ENCODE results near the gene POLR1E.
"Not testable (repeated sequence)": the region's sequence is repeated elsewhere in the genome, so short reads cannot be mapped to it uniquely, and the experiment has no call there.

POLR1E gene

GRCh38 chr9:37465249-37466036 lies 20.3 kb upstream of the POLR1E start, which contains the start of gene ZBTB5:
Gene ZBTB5 (minus strand): TSS chr9:37465450. CDS start chr9:37442551, 22,899 bp downstream.
- peak; percentile 100 for DNase-seq

GRCh38 chr9:37466037-37466709 lies 19.6 kb upstream of the POLR1E start:
- peak; percentile 85 for DNase-seq

- not testable (repeated sequence) for DNase-seq
These were observed 18.2 kb upstream of the POLR1E start for GRCh38 chr9:37467530-37467929.

- peak; percentile 21 for DNase-seq
These were observed 17.1 kb upstream of the POLR1E start for GRCh38 chr9:37468620-37469019.

- no peak for DNase-seq
These were observed 13.6 kb upstream of the POLR1E start for GRCh38 chr9:37471942-37472684.

GRCh38 chr9:37473982-37474381 lies 11.8 kb upstream of the POLR1E start:
- not testable (repeated sequence) for DNase-seq

GRCh38 chr9:37474438-37474837 lies 11.3 kb upstream of the POLR1E start:
- no peak for DNase-seq

- no peak for DNase-seq
These were observed 8.8 kb upstream of the POLR1E start for GRCh38 chr9:37476930-37477329.

- DNase-seq = not testable (repeated sequence)
These were observed 8.3 kb upstream of the POLR1E start for GRCh38 chr9:37477443-37477842.

- DNase-seq = not testable (repeated sequence)
These were observed 7.6 kb upstream of the POLR1E start for GRCh38 chr9:37477987-37478619.

GRCh38 chr9:37480759-37481158 lies 5.0 kb upstream of the POLR1E start:
- DNase-seq = peak; percentile 20

- no peak for DNase-seq
These were observed 488 bp downstream of the POLR1E start for GRCh38 chr9:37486256-37486615.

GRCh38 chr9:37486616-37487548 lies 1.1 kb downstream of the POLR1E start:
- peak; percentile 26 for DNase-seq

GRCh38 chr9:37491939-37492338 lies 6.2 kb downstream of the POLR1E start:
- peak; percentile 27 for DNase-seq

GRCh38 chr9:37495571-37495970 lies 9.8 kb downstream of the POLR1E start:
- DNase-seq = no peak

- DNase-seq = no peak
These were observed 10.3 kb downstream of the POLR1E start for GRCh38 chr9:37496020-37496419.

- DNase-seq = no peak
These were observed 11.6 kb downstream of the POLR1E start for GRCh38 chr9:37497320-37497719.

GRCh38 chr9:37498457-37498856 lies 12.7 kb downstream of the POLR1E start:
- DNase-seq = no peak

- no peak for DNase-seq
These were observed 13.5 kb downstream of the POLR1E start for GRCh38 chr9:37499297-37499696.

GRCh38 chr9:37501957-37502596 lies 16.3 kb downstream of the POLR1E start:
- no peak for DNase-seq

GRCh38 chr9:37503736-37504135 lies 18.0 kb downstream of the POLR1E start:
- peak; percentile 48 for DNase-seq
